ENCODE data around the gene ZDHHC15.
"Not testable (repeated sequence)": the region's sequence is repeated elsewhere in the genome, so short reads cannot be mapped to it uniquely, and the experiment has no call there.

Gene ZDHHC15, protein sequence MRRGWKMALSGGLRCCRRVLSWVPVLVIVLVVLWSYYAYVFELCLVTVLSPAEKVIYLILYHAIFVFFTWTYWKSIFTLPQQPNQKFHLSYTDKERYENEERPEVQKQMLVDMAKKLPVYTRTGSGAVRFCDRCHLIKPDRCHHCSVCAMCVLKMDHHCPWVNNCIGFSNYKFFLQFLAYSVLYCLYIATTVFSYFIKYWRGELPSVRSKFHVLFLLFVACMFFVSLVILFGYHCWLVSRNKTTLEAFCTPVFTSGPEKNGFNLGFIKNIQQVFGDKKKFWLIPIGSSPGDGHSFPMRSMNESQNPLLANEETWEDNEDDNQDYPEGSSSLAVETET

DNA sequence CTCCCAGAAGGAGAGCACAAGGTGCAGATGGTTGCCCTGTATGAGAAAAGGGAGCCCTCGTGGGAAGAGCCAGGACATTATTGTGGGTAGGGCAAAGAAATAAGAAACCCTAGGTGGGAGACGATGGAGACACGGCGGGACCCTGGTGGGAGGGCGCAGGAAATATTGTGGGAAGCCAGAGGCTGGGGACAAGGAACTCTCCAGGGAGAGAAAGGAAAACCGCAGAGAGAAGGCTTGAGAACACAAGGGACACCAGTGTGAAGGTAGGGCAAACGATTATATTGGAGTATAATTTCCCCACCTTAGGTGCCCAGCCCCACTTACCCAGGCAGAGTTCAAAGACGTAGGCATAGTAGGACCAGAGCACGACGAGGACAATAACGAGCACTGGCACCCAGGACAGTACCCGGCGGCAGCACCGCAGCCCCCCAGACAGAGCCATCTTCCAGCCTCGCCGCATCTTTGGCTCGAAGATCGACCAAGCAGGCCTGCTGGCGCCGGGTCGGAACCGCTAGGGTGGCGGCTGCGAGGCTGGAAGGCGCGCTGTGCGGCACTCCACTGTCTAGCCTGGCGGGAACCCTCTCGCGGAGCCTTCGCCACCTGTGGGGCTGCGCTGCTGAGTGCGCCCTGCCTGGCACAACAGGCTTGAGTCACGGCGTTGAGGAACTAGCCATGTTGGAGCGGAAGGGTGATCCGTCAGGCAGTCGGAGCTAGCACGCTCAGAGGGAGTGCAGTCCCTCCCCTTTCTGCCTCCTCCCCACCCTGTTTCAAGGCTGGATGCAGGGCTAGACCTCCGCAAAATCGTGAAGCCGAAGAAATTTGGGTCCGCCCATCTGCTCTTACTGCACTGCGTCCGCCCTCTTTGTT lies at the start of gene ZDHHC15:
ZDHHC15 (minus strand) TSS at position 473 of the 867 bp plus-strand sequence; CDS start at position 460, 13 bp downstream.
- DNase-seq (ENCODE audit: low read depth), result no peak
- peak within 1 kb of the TSS; percentile 32 for H3K4me3 ChIP-seq (ENCODE audit: low read depth, low read length)

DNA sequence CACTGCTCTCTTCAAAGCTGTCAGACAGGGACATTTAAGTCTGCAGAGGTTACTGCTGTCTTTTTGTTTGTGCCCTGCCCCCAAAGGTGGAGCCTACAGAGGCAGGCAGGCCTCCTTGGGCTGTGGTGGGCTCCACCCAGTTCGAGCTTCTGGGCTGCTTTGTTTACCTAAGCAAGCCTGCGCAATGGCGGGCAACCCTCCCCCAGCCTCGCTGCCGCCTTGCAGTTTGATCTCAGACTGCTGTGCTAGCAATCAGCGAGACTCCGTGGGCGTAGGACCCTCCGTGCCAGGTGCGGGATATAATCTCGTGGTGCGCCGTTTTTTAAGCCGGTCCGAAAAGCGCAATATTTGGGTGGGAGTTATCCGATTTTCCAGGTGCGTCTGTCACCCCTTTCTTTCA lies 37.7 kb upstream of the ZDHHC15 start:
- not testable (repeated sequence) for H3K4me3 ChIP-seq (ENCODE audit: low read depth, low read length); DNase-seq (ENCODE audit: low read depth)

DNA sequence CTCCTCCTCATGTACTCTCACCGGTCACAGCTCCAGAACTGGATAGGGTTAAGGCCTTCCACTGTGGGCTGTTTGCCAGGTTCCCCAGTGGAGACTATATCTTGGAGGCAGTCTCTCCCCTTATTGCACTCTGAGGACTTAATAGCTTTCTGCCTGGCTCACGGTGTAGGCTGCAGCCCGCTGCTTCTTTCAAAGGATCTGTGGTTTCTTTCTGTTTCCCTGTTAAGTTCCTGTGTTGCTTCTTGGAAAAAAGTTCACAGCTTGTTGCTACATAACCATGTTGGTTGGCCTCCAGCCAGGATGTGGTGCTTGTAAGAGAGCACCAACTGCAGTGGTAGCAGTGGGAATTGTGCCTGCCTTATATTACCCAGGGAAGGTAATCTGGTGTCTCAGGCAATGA lies 24.9 kb upstream of the ZDHHC15 start:
- no peak overlapping the region for H3K4me3 ChIP-seq (ENCODE audit: low read depth, low read length)
- DNase-seq (ENCODE audit: low read depth), result no peak

GRCh38 chrX:75546724-75547511 lies 24.1 kb upstream of the ZDHHC15 start:
- DNase-seq (ENCODE audit: low read depth), result no peak
- H3K4me3 ChIP-seq (ENCODE audit: low read depth, low read length), result no peak overlapping the region

DNA sequence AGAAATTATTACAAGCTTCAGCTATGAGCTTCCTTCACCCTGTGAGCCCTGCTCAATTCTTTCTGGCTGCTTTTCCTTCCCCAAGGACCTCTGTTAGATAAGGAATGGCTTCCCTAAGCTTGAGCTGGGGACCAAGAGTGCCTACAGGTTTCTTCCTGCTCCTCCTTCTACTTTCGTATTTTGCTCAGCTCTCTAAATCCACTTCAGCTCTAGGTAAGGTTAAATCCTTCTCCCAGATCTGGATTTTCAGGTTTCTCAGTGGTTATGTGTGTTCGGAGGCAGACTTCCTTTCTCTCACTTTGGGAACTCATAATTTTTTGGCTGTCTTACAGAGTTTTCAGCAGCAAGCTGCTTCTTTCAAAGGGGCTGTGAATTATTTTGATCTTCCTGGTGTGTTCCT lies 21.9 kb upstream of the ZDHHC15 start:
- no peak for DNase-seq (ENCODE audit: low read depth)
- H3K4me3 ChIP-seq (ENCODE audit: low read depth, low read length), result no peak overlapping the region

GRCh38 chrX:75483933-75484332 lies 38.9 kb downstream of the ZDHHC15 start:
- no peak for DNase-seq (ENCODE audit: low read depth)
- no peak overlapping the region for H3K4me3 ChIP-seq (ENCODE audit: low read depth, low read length)

DNA sequence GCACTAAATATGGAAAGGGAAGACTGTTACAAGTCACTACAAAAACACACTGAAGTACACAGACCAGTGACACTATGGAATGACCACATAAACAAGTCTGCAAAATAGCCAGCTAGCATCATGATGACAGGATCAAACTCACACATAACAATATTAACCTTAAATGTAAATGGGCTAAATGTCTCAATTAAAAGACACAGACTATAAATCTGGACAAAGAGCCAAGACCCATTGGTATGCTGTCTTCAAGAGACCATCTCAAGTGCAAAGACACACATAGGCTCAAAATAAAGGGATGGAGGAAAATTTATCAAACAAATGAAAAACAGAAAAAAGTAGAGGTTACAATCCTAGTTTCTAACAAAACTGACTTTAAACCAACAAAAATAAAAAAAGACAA lies 61.1 kb downstream of the ZDHHC15 start:
- H3K4me3 ChIP-seq (ENCODE audit: low read depth, low read length); DNase-seq (ENCODE audit: low read depth): not testable (repeated sequence)

GRCh38 chrX:75421688-75422230 lies 101.1 kb downstream of the ZDHHC15 start:
- H3K4me3 ChIP-seq (ENCODE audit: low read depth, low read length), result no peak overlapping the region
- no peak for DNase-seq (ENCODE audit: low read depth)

DNA sequence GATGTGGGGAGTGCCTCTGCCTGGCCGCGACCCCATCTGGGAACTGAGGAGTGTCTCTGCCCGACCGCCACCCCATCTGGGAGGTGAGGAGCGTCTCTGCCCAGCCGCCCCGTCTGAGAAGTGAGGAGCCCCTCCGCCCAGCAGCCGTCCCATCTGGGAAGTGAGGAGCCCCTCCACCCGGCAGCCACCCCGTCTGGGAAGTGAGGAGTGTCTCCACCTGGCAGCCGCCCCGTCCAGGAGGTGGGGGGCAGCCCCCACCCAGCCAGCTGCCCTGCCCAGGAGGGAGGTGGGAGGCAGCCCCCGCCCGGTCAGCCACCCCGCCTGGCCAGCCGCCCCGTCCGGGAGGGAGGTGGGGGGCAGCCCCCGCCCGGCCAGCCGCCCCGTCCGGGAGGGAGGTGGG lies 115.7 kb downstream of the ZDHHC15 start:
- H3K4me3 ChIP-seq (ENCODE audit: low read depth, low read length); DNase-seq (ENCODE audit: low read depth): not testable (repeated sequence)

GRCh38 chrX:75390470-75390869 lies 132.4 kb downstream of the ZDHHC15 start:
- DNase-seq (ENCODE audit: low read depth), result no peak
- H3K4me3 ChIP-seq (ENCODE audit: low read depth, low read length), result no peak overlapping the region

- no peak overlapping the region for H3K4me3 ChIP-seq (ENCODE audit: low read depth, low read length)
- no peak for DNase-seq (ENCODE audit: low read depth)
Observed at GRCh38 chrX:75369721-75370120, 153.1 kb downstream of the ZDHHC15 start.

DNA sequence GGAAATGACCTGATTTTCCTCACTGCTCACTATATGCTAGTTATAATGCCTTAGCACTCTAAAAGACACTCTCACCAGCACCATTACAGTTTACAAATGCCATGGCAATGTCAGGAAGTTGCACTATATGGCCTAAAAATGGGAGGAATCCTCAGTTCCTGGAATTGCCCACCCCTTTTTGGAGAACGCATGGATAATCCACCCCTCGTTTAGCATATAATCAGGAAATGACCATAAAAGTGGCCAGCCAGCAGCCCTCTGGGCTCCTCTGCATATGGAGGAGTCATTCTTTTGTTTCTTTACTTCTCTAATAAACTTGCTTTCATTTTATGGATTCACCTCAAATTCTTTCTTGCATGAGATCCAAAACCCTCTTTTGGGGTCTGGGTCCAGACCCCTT lies 156.0 kb downstream of the ZDHHC15 start:
- no peak overlapping the region for H3K4me3 ChIP-seq (ENCODE audit: low read depth, low read length)
- no peak for DNase-seq (ENCODE audit: low read depth)

GRCh38 chrX:75365243-75365975 lies 157.4 kb downstream of the ZDHHC15 start:
- H3K4me3 ChIP-seq (ENCODE audit: low read depth, low read length), result no peak overlapping the region

DNA sequence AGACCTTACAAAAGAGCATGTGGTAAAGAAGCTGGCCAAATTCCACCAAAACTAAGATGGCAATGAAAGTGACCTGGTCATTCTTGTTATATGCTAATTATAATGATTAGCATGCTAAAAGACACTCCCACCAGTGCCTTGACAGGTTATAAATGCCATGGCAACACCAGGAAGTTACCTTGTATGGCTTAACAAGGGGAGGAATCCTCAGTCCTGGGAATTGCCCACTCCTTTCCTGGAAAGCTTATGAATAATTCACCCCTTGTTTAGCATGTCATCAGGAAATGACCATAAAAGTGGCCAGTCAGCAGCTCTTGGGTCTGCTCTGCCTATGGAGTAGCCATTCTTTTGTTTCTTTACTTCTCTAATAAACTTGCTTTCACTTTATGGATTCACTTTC lies 161.0 kb downstream of the ZDHHC15 start:
- H3K4me3 ChIP-seq (ENCODE audit: low read depth, low read length), result no peak overlapping the region
- no peak for DNase-seq (ENCODE audit: low read depth)

More at GRCh38 chrX:75365243-75365975, 157.4 kb downstream of the ZDHHC15 start:
- no peak for DNase-seq (ENCODE audit: low read depth)

DNA sequence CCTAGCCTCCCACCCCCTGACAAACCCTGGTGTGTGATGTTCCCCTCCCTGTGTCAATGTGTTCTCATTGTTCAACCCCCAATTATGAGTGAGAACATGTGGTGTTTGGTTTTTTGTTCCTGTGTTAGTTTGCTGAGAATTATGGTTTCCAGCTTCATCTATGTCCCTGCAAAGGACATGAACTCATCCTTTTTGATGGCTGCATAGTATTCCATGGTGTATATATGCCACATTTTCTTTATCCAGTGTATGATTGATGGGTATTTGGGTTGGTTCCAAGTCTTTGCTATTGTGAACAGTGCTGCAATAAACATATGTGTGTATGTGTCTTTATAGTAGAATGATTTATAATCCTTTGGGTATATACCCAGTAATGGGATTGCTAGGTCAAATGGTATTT lies 174.2 kb downstream of the ZDHHC15 start:
- H3K4me3 ChIP-seq (ENCODE audit: low read depth, low read length); DNase-seq (ENCODE audit: low read depth): not testable (repeated sequence)

- no peak for DNase-seq (ENCODE audit: low read depth)
- H3K4me3 ChIP-seq (ENCODE audit: low read depth, low read length), result no peak overlapping the region
Observed at GRCh38 chrX:75337525-75337924, 185.3 kb downstream of the ZDHHC15 start.

DNA sequence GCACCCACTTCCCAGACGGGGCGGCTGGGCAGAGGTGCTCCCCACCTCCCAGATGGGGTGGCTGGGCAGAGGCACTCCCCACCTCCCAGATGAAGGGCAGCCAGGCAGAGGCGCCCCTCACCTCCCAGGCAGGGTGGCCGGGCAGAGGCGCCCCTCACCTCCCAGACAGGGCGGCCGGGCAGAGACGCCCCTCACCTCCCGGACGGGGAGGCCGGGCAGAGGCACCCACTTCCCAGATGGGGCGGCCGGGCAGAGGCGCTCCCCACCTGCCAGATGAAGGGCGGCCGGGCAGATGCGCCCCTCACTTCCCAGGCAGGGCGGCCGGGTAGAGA lies 187.7 kb downstream of the ZDHHC15 start:
- DNase-seq (ENCODE audit: low read depth), result no peak
- no peak overlapping the region for H3K4me3 ChIP-seq (ENCODE audit: low read depth, low read length)

- H3K4me3 ChIP-seq (ENCODE audit: low read depth, low read length); DNase-seq (ENCODE audit: low read depth): not testable (repeated sequence)
Observed at GRCh38 chrX:75334407-75335126, 188.3 kb downstream of the ZDHHC15 start.

Measured in skeletal muscle cell (primary cell).